Heart left ventricle (tissue), 16 donors: ENCODE measurements around the gene PCDHGA3. TPM values are rescaled to one million over a fixed set of nuclear protein-coding genes. Genes with fewer than 3 reads are reported as not detected.
A peak's percentile ranks its signal among the peaks of the same experiment; 100 is the strongest.
"Not testable (repeated sequence)": the region's sequence is repeated elsewhere in the genome, so short reads cannot be mapped to it uniquely, and the experiment has no call there.

ENCODE experiments used
- ATAC-seq, 4 donors: fragments of 200-7000 bp; cut with Tn5 transposase; one replicate each; pipeline ENCODE4 v1.9.1; 2020 to 2022; ENCODE audit warnings: moderate library complexity in 4 of 4, mild to moderate bottlenecking in 3 of 4, moderate number of reproducible peaks in 1 of 4
- DNase-seq, 5 donors: peaks; one replicate each; pipeline ENCODE4 v3.0.0-alpha.2; 2020
- H3K27ac ChIP-seq, 12 donors: fragments of 200-600 bp; sonication (generic) in 4 of 12; one replicate each; pipeline versions ENCODE4 v1.5.0 to v1.8.0; 2016 to 2022; ENCODE audit warnings: mild to moderate bottlenecking in 2 of 12
- H3K27me3 ChIP-seq, 9 donors: fragments of 200-600 bp; sonication (generic) in 2 of 9; one replicate each; pipeline versions ENCODE4 v1.5.1 to v1.8.0; 2016 to 2022; ENCODE audit warnings: mild to moderate bottlenecking in 3 of 9
- H3K36me3 ChIP-seq, 9 donors: fragments of 200-600 bp; sonication (generic) in 2 of 9; one replicate each; pipeline versions ENCODE4 v1.5.0 to v1.8.0; 2018 to 2022; ENCODE audit warnings: mild to moderate bottlenecking in 2 of 9
- H3K4me1 ChIP-seq, 12 donors: fragments of 200-600 bp; sonication (generic) in 4 of 12; one replicate each; pipeline versions ENCODE4 v1.5.0 to v1.8.0; 2016 to 2022; ENCODE audit warnings: mild to moderate bottlenecking in 3 of 12
- H3K4me3 ChIP-seq, 12 donors: fragments of 200-600 bp; sonication (generic) in 4 of 12; one replicate each; pipeline versions ENCODE4 v1.5.0 to v1.8.0; 2017 to 2022; ENCODE audit warnings: mild to moderate bottlenecking in 9 of 12, moderate library complexity in 4 of 12
- H3K9me3 ChIP-seq, 12 donors: fragments of 200-600 bp; sonication (generic) in 4 of 12; one replicate each; pipeline versions ENCODE4 v1.5.0 to v1.8.0; 2016 to 2022; ENCODE audit warnings: mild to moderate bottlenecking in 1 of 12
- CTCF ChIP-seq, 12 donors: fragments of 200-600 bp; sonication (generic) in 4 of 12; IDR thresholded peaks; one replicate each; pipeline versions ENCODE4 v1.5.0 to v1.8.0; 2018 to 2022; ENCODE audit warnings: antibody characterized with exemption in 12 of 12, mild to moderate bottlenecking in 5 of 12
- POLR2A ChIP-seq, 2 donors: fragments of 450-650 bp; IDR thresholded peaks; one replicate each; pipeline ENCODE4 v1.6.1; 2017; ENCODE audit warnings: antibody characterized with exemption in 2 of 2, mild to moderate bottlenecking in 2 of 2, moderate library complexity in 2 of 2
- WGBS, 4 donors: extraction: QIAGEN DNeasy Blood & Tissue Kit in 2 of 4; methylation state at CpG; one replicate each; pipeline versions ENCODE4 v1.1.5 to v1.1.7; 2013 to 2018; 5-methylcytosine and 5-hydroxymethylcytosine counted together
- intact Hi-C, 10 donors: fragments of 100-400 bp; cut with DNase I; formaldehyde crosslinking; loops; one replicate each; pipeline versions ENCODE4 v1.11.1 to v1.14.2; 2022
- polyA plus RNA-seq, 2 donors: library from polyadenylated mRNA; stranded (reverse); fragments of 200-250 nt; gene quantifications; one replicate each; pipeline ENCODE4 v1.2.3, GENCODE V29; 2013
- total RNA-seq, 9 donors: library from RNA; depleted of rRNA in 2 of 9; stranded (reverse); fragments of >200 nt in 2 of 9; fragmentation: NEBNext Ultra II Directional in 3 of 9; extraction: Animal tissue kit (Norgen Biotek cat#: 25700) in 3 of 9; gene quantifications; one replicate each; pipeline versions ENCODE4 v1.1.0 to v1.2.4, GENCODE V29; 2016 to 2023
- donor health status: ischemic (EF 13 %, LVEDD 7.1; RV severe dilation, severe dysfunction).
- donor health status: healthy with polysubstance abuse.
- donor health status: DM: no; HTN: yes; CAD: no.
- donor health status: DM: no; HTN: no; CAD: no.
- donor health status: ischemic (EF 25% LVEDD 6.9; RV normal size, moderate dysfunction).
- donor health status: ischemic (EF 25% LVEDD 5.7; RV mildly dilated, moderate dysfunction).
- donor health status: healthy.
- donor health status: DM: yes; HTN: yes; CAD: no.
- donor health status: ischemic (EF 35%, LVEDD 5.7; RV mildly dilated, moderate dysfunction).
- donor health status: nonischemic (EF 11% LVEDD 7.7; RV severe dilation, severe dysfunction).
- donor health status: DM: yes; HTN: yes; CAD: no.
- donor health status: PGD.
- donor health status: ischemic (EF 29% LVEDD 5.4; RV normal size, mild dysfunction).
- donor health status: nonischemic (EF 23%, LVEDD 6.1; RV moderate dilation, normal function).

The PCDHGA3 gene
- total and polyA plus RNA-seq, 11 donors = 3.5 to 27.2 (median 13.3) TPM

GRCh38 chr5:141342773-141343172 is 856 bp upstream of the PCDHGA3 start:
- peak; percentile 50 to 69 (median 59) for ATAC-seq
- TF ChIP-seq POLR2A (IDR thresholded peaks at IDR 0.05) (no peak), CTCF (IDR thresholded peaks at IDR 0.05) (no peak)
- 16 to 21% (median 17%) methylated on average over 1 of the region's 1 CpG for WGBS, 4 donors
- Histone ChIP-seq H3K27me3 (peaks cover 0 to 28% (median 0%) of the 10 kb centered on the region in 9 donors), H3K4me1 (peaks cover 0 to 10% (median 0%) of the 10 kb centered on the region in 12 donors), H3K4me3 (peak overlapping the region in 10 of 12 donors; percentile 21 to 61 (median 46)), H3K27ac (peak overlapping the region; percentile 55 to 82 (median 72)), H3K9me3 (peaks cover 0 to 97% (median 47%) of the 10 kb centered on the region in 12 donors), H3K36me3 (peaks cover 0 to 4% (median 0%) of the 10 kb centered on the region in 9 donors)
- intact Hi-C loops = loop anchor here in 3 of 10 donors (5.0 to 10.0 kb wide), 4 partner anchors 62 to 220 kb away; partner anchors contain the start of genes PCDHGA9 (in 1 of the 3) and PCDHGB6 (in 1 of the 3)
- DNase-seq = no peak

- no peak for DNase-seq
- Histone ChIP-seq H3K27ac (peak overlapping the region; percentile 55 to 82 (median 72)), H3K27me3 (peaks cover 0 to 25% (median 0%) of the 10 kb centered on the region in 9 donors), H3K4me1 (peaks cover 0 to 8% (median 0%) of the 10 kb centered on the region in 12 donors), H3K36me3 (peaks cover 0 to 7% (median 0%) of the 10 kb centered on the region in 9 donors), H3K9me3 (peaks cover 0 to 97% (median 43%) of the 10 kb centered on the region in 12 donors), H3K4me3 (peak overlapping the region in 11 of 12 donors; percentile 32 to 64 (median 50))
- ATAC-seq = peak in 3 of 4 donors; percentile 13 to 46 (median 35)
- TF ChIP-seq CTCF (IDR thresholded peaks at IDR 0.05) (no peak), POLR2A (IDR thresholded peaks at IDR 0.05) (no peak)
- intact Hi-C loops = loop anchor here in 3 of 10 donors (5.0 to 10.0 kb wide), 4 partner anchors 61 to 218 kb away; partner anchors contain the start of genes PCDHGA9 (in 1 of the 3) and PCDHGB6 (in 1 of the 3)
- WGBS, 4 donors = 18 to 22% (median 20%) methylated on average over 28 to 31 of the region's 31 CpGs
These were observed 379 bp downstream of the PCDHGA3 start for GRCh38 chr5:141343953-141344463.

GRCh38 chr5:141345327-141345726 is 1.7 kb downstream of the PCDHGA3 start:
- peak overlapping the region in 2 of 12 donors; percentile 81 to 82 for H3K27ac ChIP-seq
- H3K9me3 ChIP-seq = peaks cover 0 to 97% (median 33%) of the 10 kb centered on the region in 12 donors
- no peak for ATAC-seq
- peaks cover 0 to 18% (median 0%) of the 10 kb centered on the region in 9 donors for H3K27me3 ChIP-seq
- peaks cover 0 to 7% (median 0%) of the 10 kb centered on the region in 9 donors for H3K36me3 ChIP-seq
- peak overlapping the region in 7 of 12 donors; percentile 32 to 64 (median 54) for H3K4me3 ChIP-seq
- peaks cover 0 to 11% (median 0%) of the 10 kb centered on the region in 12 donors for H3K4me1 ChIP-seq
- WGBS, 4 donors = 28 to 36% (median 34%) methylated on average over 13 to 20 of the region's 20 CpGs
- DNase-seq = peak in 1 of 5 donors; percentile 43
- TF ChIP-seq CTCF (IDR thresholded peaks at IDR 0.05) (peak in 4 of 12 donors; percentile 7 to 29 (median 16)), POLR2A (IDR thresholded peaks at IDR 0.05) (no peak)
- intact Hi-C loops = loop anchor here in 1 of 10 donors (10.0 kb wide), 1 partner anchor 59 kb away; the partner anchor contains the start of genes PCDHGA9 and PCDHGB6

- Histone ChIP-seq H3K36me3 (peaks cover 0 to 11% (median 0%) of the 10 kb centered on the region in 9 donors), H3K27me3 (peaks cover 0 to 22% (median 0%) of the 10 kb centered on the region in 9 donors), H3K9me3 (peaks cover 0 to 97% (median 35%) of the 10 kb centered on the region in 12 donors), H3K4me3 (peak overlapping the region in 7 of 12 donors; percentile 4 to 54 (median 24)), H3K4me1 (peaks cover 0 to 15% (median 0%) of the 10 kb centered on the region in 12 donors), H3K27ac (peak overlapping the region in 1 of 12 donors; percentile 22)
- not testable (repeated sequence) for ATAC-seq, DNase-seq
- 34 to 52% (median 42%) methylated on average over 7 to 28 of the region's 35 CpGs for WGBS, 4 donors
- intact Hi-C loops = loop anchor here in 1 of 10 donors (10.0 kb wide), 1 partner anchor 59 kb away; the partner anchor contains the start of genes PCDHGA9 and PCDHGB6
These were observed 2.4 kb downstream of the PCDHGA3 start for GRCh38 chr5:141346017-141346416.
